ENCODE results near the gene LATS2. TPM values are rescaled to one million over a fixed set of nuclear protein-coding genes. Genes with fewer than 3 reads are reported as not detected.

Gene LATS2
- total RNA-seq, 4 donors from 2014 or later, result 7.7 to 18.9 (median 10.7) TPM

- Histone ChIP-seq H3K36me3 (no peaks in the 10 kb centered on the region), H3K27ac (peak overlapping the region in 1 of 4 donors; percentile 46), H3K27me3 (no peaks in the 10 kb centered on the region), H3K4me3 (no peak overlapping the region), H3K9me3 (no peaks in the 10 kb centered on the region), H3K4me1 (peaks cover 9 to 44% (median 18%) of the 10 kb centered on the region in 3 donors)
- intact Hi-C loops (cut with DNase I), result no loop called here
- WGBS, 2 donors, result 32 to 35% methylated on average over 4 of the region's 4 CpGs
- TF ChIP-seq, protein P1, sequence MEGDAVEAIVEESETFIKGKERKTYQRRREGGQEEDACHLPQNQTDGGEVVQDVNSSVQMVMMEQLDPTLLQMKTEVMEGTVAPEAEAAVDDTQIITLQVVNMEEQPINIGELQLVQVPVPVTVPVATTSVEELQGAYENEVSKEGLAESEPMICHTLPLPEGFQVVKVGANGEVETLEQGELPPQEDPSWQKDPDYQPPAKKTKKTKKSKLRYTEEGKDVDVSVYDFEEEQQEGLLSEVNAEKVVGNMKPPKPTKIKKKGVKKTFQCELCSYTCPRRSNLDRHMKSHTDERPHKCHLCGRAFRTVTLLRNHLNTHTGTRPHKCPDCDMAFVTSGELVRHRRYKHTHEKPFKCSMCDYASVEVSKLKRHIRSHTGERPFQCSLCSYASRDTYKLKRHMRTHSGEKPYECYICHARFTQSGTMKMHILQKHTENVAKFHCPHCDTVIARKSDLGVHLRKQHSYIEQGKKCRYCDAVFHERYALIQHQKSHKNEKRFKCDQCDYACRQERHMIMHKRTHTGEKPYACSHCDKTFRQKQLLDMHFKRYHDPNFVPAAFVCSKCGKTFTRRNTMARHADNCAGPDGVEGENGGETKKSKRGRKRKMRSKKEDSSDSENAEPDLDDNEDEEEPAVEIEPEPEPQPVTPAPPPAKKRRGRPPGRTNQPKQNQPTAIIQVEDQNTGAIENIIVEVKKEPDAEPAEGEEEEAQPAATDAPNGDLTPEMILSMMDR (IDR thresholded peaks at IDR 0.05), result no peak
- no peak for TF ChIP-seq POLR2A (IDR thresholded peaks at IDR 0.05)
- DNase-seq, result no peak
These were observed 9.6 kb upstream of the LATS2 start for GRCh38 chr13:21071015-21071414.

GRCh38 chr13:21069561-21070004 lies 8.2 kb upstream of the LATS2 start:
- no peak for TF ChIP-seq POLR2A (IDR thresholded peaks at IDR 0.05)
- TF ChIP-seq, protein P1 (IDR thresholded peaks at IDR 0.05), result no peak
- H3K9me3 ChIP-seq, result no peaks in the 10 kb centered on the region
- peak overlapping the region in 3 of 4 donors; percentile 34 to 63 (median 41) for H3K27ac ChIP-seq
- H3K27me3 ChIP-seq, result no peaks in the 10 kb centered on the region
- H3K36me3 ChIP-seq, result no peaks in the 10 kb centered on the region
- no peak overlapping the region for H3K4me3 ChIP-seq
- intact Hi-C loops (cut with DNase I), result loop anchor here (10.0 kb wide), 1 partner anchor 125 kb away; no protein-coding TSS in a partner anchor
- DNase-seq, result no peak
- peaks cover 2 to 30% (median 14%) of the 10 kb centered on the region in 3 donors for H3K4me1 ChIP-seq
- WGBS, 2 donors, result 14 to 16% methylated on average over 6 of the region's 6 CpGs

- TF ChIP-seq POLR2A (IDR thresholded peaks at IDR 0.05), result no peak
- TF ChIP-seq, protein P1 (IDR thresholded peaks at IDR 0.05), result no peak
These were observed 6.5 kb upstream of the LATS2 start for GRCh38 chr13:21067848-21068247.

DNA sequence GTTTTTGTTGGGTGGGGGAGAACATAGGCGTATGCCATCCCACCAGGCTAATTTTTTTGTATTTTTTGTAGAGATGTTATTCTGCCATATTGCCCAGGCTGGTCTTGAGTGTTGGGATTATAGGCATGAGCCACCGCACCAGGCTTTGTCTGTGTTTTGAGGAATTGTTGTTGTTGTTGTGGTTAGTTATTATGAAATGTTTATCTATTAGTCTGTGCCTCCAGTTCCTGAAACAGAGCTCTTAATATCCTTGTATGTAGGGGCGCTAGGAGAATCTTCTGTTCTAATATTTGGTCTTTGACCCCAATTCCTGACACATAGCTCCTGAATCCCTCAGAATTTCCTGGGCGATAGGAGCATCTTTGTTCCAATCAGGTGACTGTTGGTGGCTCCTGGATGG lies 5.6 kb upstream of the LATS2 start:
- no peak for TF ChIP-seq POLR2A (IDR thresholded peaks at IDR 0.05)
- TF ChIP-seq, protein P1 (IDR thresholded peaks at IDR 0.05), result no peak
- Histone ChIP-seq H3K27ac (no peak overlapping the region), H3K9me3 (no peaks in the 10 kb centered on the region), H3K36me3 (no peaks in the 10 kb centered on the region), H3K4me1 (peaks cover 2 to 26% (median 14%) of the 10 kb centered on the region in 3 donors), H3K4me3 (no peak overlapping the region), H3K27me3 (no peaks in the 10 kb centered on the region)
- intact Hi-C loops (cut with DNase I), result loop anchor here (10.0 kb wide), 1 partner anchor 122 kb away; no protein-coding TSS in a partner anchor
- WGBS, 2 donors, result 82 to 93% methylated on average over 1 to 4 of the region's 4 CpGs
- DNase-seq, result no peak

More at GRCh38 chr13:21067848-21068247, 6.5 kb upstream of the LATS2 start:
- no peak overlapping the region for H3K27ac ChIP-seq
- intact Hi-C loops (cut with DNase I), result loop anchor here (10.0 kb wide), 1 partner anchor 123 kb away; no protein-coding TSS in a partner anchor
- H3K9me3 ChIP-seq, result no peaks in the 10 kb centered on the region
- H3K4me3 ChIP-seq, result no peak overlapping the region
- no peak for DNase-seq
- 76 to 88% methylated on average over 2 to 3 of the region's 4 CpGs for WGBS, 2 donors
- H3K36me3 ChIP-seq, result no peaks in the 10 kb centered on the region
- H3K4me1 ChIP-seq, result peaks cover 2 to 25% (median 14%) of the 10 kb centered on the region in 3 donors
- H3K27me3 ChIP-seq, result no peaks in the 10 kb centered on the region

- intact Hi-C loops (cut with DNase I), result loop anchor here (10.0 kb wide), 1 partner anchor 121 kb away; no protein-coding TSS in a partner anchor
- Histone ChIP-seq H3K9me3 (no peaks in the 10 kb centered on the region), H3K36me3 (no peaks in the 10 kb centered on the region), H3K4me1 (peaks cover 0 to 24% (median 10%) of the 10 kb centered on the region in 3 donors), H3K4me3 (no peak overlapping the region), H3K27ac (no peak overlapping the region), H3K27me3 (no peaks in the 10 kb centered on the region)
- 71 to 88% methylated on average over 2 of the region's 2 CpGs for WGBS, 2 donors
- DNase-seq, result no peak
- TF ChIP-seq POLR2A (IDR thresholded peaks at IDR 0.05), result no peak
- TF ChIP-seq, protein P1 (IDR thresholded peaks at IDR 0.05), result no peak
These were observed 4.3 kb upstream of the LATS2 start for GRCh38 chr13:21065686-21066085.

Data from esophagus squamous epithelium (tissue), 5 donors.